ENCODE data around the gene CD200R1.

- TF ChIP-seq CTCF (conservative IDR thresholded peaks at IDR 0.05; ENCODE audit: low read length) (no peak), EZH2phosphoT487 (IDR thresholded peaks at IDR 0.05; ENCODE audit: borderline replicate concordance, low read depth, low read length) (no peak)
These were observed 27.8 kb upstream of the CD200R1 start for GRCh38 chr3:113002679-113003078.
